BJ (cell line): ENCODE results near the gene SNX9. TPM values are rescaled to one million over a fixed set of nuclear protein-coding genes. Genes with fewer than 3 reads are reported as not detected.
"Not testable (repeated sequence)": the region's sequence is repeated elsewhere in the genome, so short reads cannot be mapped to it uniquely, and the experiment has no call there.

Experiments
- CTCF ChIA-PET: fragments of 350-600 bp; formaldehyde crosslinking; extraction: SDS; loops from one replicate; lab custom pipeline; 2021; ENCODE audit warnings: antibody characterized with exemption, inconsistent platforms; lab: Yijun Ruan, JAX
- POLR2A ChIA-PET: fragments of 300-600 bp; sonication (Branson Sonifier 250); formaldehyde crosslinking; extraction: SDS; loops from one replicate; lab custom pipeline; 2021; ENCODE audit warnings: antibody characterized with exemption; lab: Charles Lee
- DNase-seq: peaks from one replicate; pipeline ENCODE4 v3.0.0-alpha.2; 2011; ENCODE audit warnings: low read depth
- H3K27me3 ChIP-seq: 2 replicates; pipeline ENCODE4 v1.6.0; 2011; ENCODE audit warnings: low read length; ENCODE audit not compliant: control insufficient read depth, insufficient read depth
- H3K36me3 ChIP-seq: 2 replicates; pipeline ENCODE4 v1.5.1; 2011; ENCODE audit warnings: low read length; ENCODE audit not compliant: control insufficient read depth, insufficient read depth
- H3K4me3 ChIP-seq: 2 replicates; pipeline ENCODE4 v1.5.1; 2011; ENCODE audit warnings: low read depth, mild to moderate bottlenecking, control low read depth, low read length
- polyA plus RNA-seq: library from polyadenylated mRNA; depleted of rRNA; stranded (reverse); fragments of >200 nt; gene quantifications from 2 replicates; pipeline ENCODE4 v1.2.3, GENCODE V29; 2011
- TF ChIP-seq, protein P1 (sequence below): IDR thresholded peaks from 2 replicates; pipeline ENCODE4 v1.5.1; 2011; ENCODE audit warnings: low read depth, mild to moderate bottlenecking, control low read depth, inconsistent platforms, low read length, moderate library complexity; ENCODE audit not compliant: insufficient read depth

Gene SNX9
- polyA plus RNA-seq, 1 experiment: 75.1 TPM

DNA sequence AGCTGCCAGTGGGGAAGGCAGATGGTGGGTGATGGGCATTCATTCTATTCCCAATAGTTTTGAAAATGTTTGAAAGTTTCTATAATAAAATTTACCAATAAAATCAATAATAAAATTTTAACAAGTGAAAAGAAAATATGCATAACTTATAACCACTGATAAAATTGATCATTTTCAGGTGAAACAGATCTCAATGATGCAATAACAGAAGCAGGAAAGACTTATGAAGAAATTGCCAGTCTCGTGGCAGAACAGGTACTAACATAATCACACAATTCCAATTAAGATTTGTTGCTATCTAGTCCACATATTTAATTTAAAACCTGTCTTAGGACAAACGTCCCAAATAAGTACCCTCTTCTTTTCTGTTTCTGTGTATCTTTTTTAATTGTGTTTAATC, 112.7 kb downstream of the SNX9 start:
- DNase-seq: no peak
- TF ChIP-seq, protein P1, sequence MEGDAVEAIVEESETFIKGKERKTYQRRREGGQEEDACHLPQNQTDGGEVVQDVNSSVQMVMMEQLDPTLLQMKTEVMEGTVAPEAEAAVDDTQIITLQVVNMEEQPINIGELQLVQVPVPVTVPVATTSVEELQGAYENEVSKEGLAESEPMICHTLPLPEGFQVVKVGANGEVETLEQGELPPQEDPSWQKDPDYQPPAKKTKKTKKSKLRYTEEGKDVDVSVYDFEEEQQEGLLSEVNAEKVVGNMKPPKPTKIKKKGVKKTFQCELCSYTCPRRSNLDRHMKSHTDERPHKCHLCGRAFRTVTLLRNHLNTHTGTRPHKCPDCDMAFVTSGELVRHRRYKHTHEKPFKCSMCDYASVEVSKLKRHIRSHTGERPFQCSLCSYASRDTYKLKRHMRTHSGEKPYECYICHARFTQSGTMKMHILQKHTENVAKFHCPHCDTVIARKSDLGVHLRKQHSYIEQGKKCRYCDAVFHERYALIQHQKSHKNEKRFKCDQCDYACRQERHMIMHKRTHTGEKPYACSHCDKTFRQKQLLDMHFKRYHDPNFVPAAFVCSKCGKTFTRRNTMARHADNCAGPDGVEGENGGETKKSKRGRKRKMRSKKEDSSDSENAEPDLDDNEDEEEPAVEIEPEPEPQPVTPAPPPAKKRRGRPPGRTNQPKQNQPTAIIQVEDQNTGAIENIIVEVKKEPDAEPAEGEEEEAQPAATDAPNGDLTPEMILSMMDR: no peak
- Histone ChIP-seq H3K27me3 (no peaks in the 10 kb centered on the region), H3K4me3 (no peak overlapping the region), H3K36me3 (peaks cover 13% of the 10 kb centered on the region)
- ChIA-PET POLR2A (no interaction called here), CTCF (interaction anchor here (0.9 kb wide), 1 partner anchor 121 kb away, joined by 3 read pairs; no protein-coding TSS in a partner anchor)

GRCh38 chr6:157937318-157937717, 114.3 kb downstream of the SNX9 start:
- CTCF ChIA-PET: interaction anchor here (1.1 to 1.3 kb wide), 4 partner anchors 10 to 270 kb away, joined by 3 to 4 read pairs (median 3); partner anchors contain the start of gene SYNJ2

GRCh38 chr6:157937916-157938315, 114.9 kb downstream of the SNX9 start:
- Histone ChIP-seq H3K36me3 (peaks cover 19% of the 10 kb centered on the region), H3K4me3 (no peak overlapping the region), H3K27me3 (no peaks in the 10 kb centered on the region)
- DNase-seq: no peak
- ChIA-PET CTCF (interaction anchor here (0.6 to 1.3 kb wide), 3 partner anchors 9 to 134 kb away, joined by 3 to 4 read pairs (median 3); no protein-coding TSS in a partner anchor), POLR2A (no interaction called here)
- TF ChIP-seq, protein P1: no peak

More at GRCh38 chr6:157937318-157937717, 114.3 kb downstream of the SNX9 start:
- Histone ChIP-seq H3K4me3 (no peak overlapping the region), H3K27me3 (no peaks in the 10 kb centered on the region), H3K36me3 (peaks cover 17% of the 10 kb centered on the region)
- TF ChIP-seq, protein P1: no peak
- POLR2A ChIA-PET: no interaction called here
- no peak for DNase-seq

GRCh38 chr6:157940375-157941036, 117.5 kb downstream of the SNX9 start:
- CTCF ChIA-PET: interaction anchor here (0.9 to 1.6 kb wide), 3 partner anchors 131 to 296 kb away, joined by 3 to 5 read pairs (median 5); no protein-coding TSS in a partner anchor
- H3K36me3 ChIP-seq: peaks cover 24% of the 10 kb centered on the region
- H3K4me3 ChIP-seq, POLR2A ChIA-PET, DNase-seq, H3K27me3 ChIP-seq: not testable (repeated sequence)

- DNase-seq: no peak
- TF ChIP-seq, protein P1: no peak
- CTCF ChIA-PET: interaction anchor here (0.7 to 1.6 kb wide), 3 partner anchors 128 to 297 kb away, joined by 3 to 5 read pairs (median 3); no protein-coding TSS in a partner anchor
- POLR2A ChIA-PET: no interaction called here
- no peaks in the 10 kb centered on the region for H3K27me3 ChIP-seq
- no peak overlapping the region for H3K4me3 ChIP-seq
- H3K36me3 ChIP-seq: peaks cover 28% of the 10 kb centered on the region
Measured at GRCh38 chr6:157941101-157941863, 118.2 kb downstream of the SNX9 start.
